PFSK-1 (cell line): ENCODE data around the gene PLIN4.

Experiments used
- FOXP2 ChIP-seq: optimal IDR thresholded peaks from 2 replicates; pipeline ENCODE3; 2011; ENCODE audit warnings: borderline replicate concordance, control low read depth, inconsistent platforms; ENCODE audit not compliant: insufficient read depth; ENCODE audit errors: extremely low read length, extremely low read depth
- POLR2AphosphoS5 ChIP-seq: IDR thresholded peaks from 2 replicates; pipeline ENCODE4 v1.6.1; 2012; ENCODE audit warnings: low read depth, mild to moderate bottlenecking, control low read depth, low read length, moderate library complexity
- REST ChIP-seq, 2 experiments: IDR thresholded peaks; 2 replicates each; pipeline versions ENCODE4 v1.6.1 to v1.8.0; 2011 to 2012; ENCODE audit warnings: low read depth in 2 of 2, low read length in 2 of 2, control low read depth in 1 of 2, inconsistent platforms in 1 of 2, mild to moderate bottlenecking in 1 of 2, moderate library complexity in 1 of 2; ENCODE audit not compliant: insufficient read depth in 1 of 2
- SIN3A ChIP-seq: IDR thresholded peaks from 2 replicates; pipeline ENCODE4 v1.6.1; 2012; ENCODE audit warnings: mild to moderate bottlenecking, low read length, moderate library complexity, borderline replicate concordance; ENCODE audit not compliant: insufficient read depth
- TAF1 ChIP-seq: IDR thresholded peaks from 2 replicates; pipeline ENCODE4 v1.6.1; 2012; ENCODE audit warnings: low read length, control low read depth, borderline replicate concordance; ENCODE audit not compliant: insufficient read depth

- TF ChIP-seq REST (IDR thresholded peaks at IDR 0.05; ENCODE audit: insufficient read depth in 1 of 2, low read depth in 2 of 2, low read length in 2 of 2) (no peak), SIN3A (no peak), TAF1 (no peak), FOXP2 (no peak), POLR2AphosphoS5 (no peak)
These were observed 7.3 kb upstream of the PLIN4 start for GRCh38 chr19:4525563-4526002.
